ENCODE results near the gene GMCL1. TPM values are rescaled to one million over a fixed set of nuclear protein-coding genes. Genes with fewer than 3 reads are reported as not detected.
"Not testable (repeated sequence)": the region's sequence is repeated elsewhere in the genome, so short reads cannot be mapped to it uniquely, and the experiment has no call there.

Gene GMCL1
- total RNA-seq, 1 experiment from 2014 or later, result 13.2 TPM

DNA sequence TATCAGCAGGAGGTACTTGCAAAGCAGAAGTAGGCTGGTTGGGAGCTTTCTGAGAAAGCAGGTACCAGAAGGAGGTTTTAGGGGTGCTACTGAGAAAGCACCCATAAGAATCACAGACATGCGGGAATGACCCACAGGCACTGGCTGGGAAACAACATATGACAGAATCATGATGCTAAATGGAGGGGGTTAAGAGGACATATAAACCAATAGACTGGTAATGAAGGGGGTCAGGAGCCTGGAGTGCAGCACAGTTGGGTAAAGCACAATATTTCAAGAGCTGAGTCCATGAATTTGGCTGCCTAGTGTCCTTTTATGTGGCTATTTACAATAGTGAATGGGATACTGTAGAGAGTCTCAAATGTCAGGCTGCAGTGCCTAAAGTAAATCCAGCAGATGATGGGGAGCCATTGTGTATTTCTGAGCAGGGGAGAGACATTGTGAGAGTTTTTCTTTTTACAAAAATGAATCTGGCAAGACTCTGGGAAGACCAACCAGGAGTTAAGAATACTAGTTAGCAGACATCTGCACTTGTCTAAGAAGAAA, 27.6 kb upstream of the GMCL1 start:
- H3K27me3 ChIP-seq (ENCODE audit: control insufficient read depth, insufficient read depth, low read length), result no peaks in the 10 kb centered on the region
- TF ChIP-seq, protein P1, sequence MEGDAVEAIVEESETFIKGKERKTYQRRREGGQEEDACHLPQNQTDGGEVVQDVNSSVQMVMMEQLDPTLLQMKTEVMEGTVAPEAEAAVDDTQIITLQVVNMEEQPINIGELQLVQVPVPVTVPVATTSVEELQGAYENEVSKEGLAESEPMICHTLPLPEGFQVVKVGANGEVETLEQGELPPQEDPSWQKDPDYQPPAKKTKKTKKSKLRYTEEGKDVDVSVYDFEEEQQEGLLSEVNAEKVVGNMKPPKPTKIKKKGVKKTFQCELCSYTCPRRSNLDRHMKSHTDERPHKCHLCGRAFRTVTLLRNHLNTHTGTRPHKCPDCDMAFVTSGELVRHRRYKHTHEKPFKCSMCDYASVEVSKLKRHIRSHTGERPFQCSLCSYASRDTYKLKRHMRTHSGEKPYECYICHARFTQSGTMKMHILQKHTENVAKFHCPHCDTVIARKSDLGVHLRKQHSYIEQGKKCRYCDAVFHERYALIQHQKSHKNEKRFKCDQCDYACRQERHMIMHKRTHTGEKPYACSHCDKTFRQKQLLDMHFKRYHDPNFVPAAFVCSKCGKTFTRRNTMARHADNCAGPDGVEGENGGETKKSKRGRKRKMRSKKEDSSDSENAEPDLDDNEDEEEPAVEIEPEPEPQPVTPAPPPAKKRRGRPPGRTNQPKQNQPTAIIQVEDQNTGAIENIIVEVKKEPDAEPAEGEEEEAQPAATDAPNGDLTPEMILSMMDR (IDR thresholded peaks at IDR 0.05), result no peak
- TF ChIP-seq SIN3A (IDR thresholded peaks at IDR 0.05; ENCODE audit: borderline replicate concordance, insufficient read depth, low read depth, low read length), result no peak
- TF ChIP-seq, protein P2, sequence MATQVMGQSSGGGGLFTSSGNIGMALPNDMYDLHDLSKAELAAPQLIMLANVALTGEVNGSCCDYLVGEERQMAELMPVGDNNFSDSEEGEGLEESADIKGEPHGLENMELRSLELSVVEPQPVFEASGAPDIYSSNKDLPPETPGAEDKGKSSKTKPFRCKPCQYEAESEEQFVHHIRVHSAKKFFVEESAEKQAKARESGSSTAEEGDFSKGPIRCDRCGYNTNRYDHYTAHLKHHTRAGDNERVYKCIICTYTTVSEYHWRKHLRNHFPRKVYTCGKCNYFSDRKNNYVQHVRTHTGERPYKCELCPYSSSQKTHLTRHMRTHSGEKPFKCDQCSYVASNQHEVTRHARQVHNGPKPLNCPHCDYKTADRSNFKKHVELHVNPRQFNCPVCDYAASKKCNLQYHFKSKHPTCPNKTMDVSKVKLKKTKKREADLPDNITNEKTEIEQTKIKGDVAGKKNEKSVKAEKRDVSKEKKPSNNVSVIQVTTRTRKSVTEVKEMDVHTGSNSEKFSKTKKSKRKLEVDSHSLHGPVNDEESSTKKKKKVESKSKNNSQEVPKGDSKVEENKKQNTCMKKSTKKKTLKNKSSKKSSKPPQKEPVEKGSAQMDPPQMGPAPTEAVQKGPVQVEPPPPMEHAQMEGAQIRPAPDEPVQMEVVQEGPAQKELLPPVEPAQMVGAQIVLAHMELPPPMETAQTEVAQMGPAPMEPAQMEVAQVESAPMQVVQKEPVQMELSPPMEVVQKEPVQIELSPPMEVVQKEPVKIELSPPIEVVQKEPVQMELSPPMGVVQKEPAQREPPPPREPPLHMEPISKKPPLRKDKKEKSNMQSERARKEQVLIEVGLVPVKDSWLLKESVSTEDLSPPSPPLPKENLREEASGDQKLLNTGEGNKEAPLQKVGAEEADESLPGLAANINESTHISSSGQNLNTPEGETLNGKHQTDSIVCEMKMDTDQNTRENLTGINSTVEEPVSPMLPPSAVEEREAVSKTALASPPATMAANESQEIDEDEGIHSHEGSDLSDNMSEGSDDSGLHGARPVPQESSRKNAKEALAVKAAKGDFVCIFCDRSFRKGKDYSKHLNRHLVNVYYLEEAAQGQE (IDR thresholded peaks at IDR 0.05; ENCODE audit: insufficient read depth in 1 of 2, low read depth in 2 of 2, low read length in 1 of 2), result no peak
- no peak for TF ChIP-seq POLR2AphosphoS5 (IDR thresholded peaks at IDR 0.05; ENCODE audit: low read depth, low read length)
- no peak for TF ChIP-seq TCF7L2 (IDR thresholded peaks at IDR 0.05; ENCODE audit: low read depth, low read length)
- H3K4me1 ChIP-seq (ENCODE audit: control insufficient read depth, insufficient read depth, low read length), result peaks cover 8% of the 10 kb centered on the region; the same call in 1 of the 2 replicates
- intact Hi-C loops (cut with micrococcal nuclease; ENCODE audit: unreplicated experiment) (no loop called here), in situ Hi-C loops (cut with HindIII; ENCODE audit: low pct_unique_long_range_greater_than_20kb, low sequenced_read_pairs) (no loop called here)
- H3K36me3 ChIP-seq (ENCODE audit: control insufficient read depth, insufficient read depth, low read length), result peaks cover 6% of the 10 kb centered on the region
- ChIA-PET POLR2A (no interaction called here), CTCF (no interaction called here)
- no peak overlapping the region for H3K27ac ChIP-seq (ENCODE audit: low read length)
- no peak overlapping the region for H3K4me3 ChIP-seq (ENCODE audit: low read depth in 2 of 2, low read length in 2 of 2)
- DNase-seq (ENCODE audit: low read depth, low spot score), result no peak
- ATAC-seq, result no peak
- H3K9me3 ChIP-seq (ENCODE audit: control insufficient read depth, insufficient read depth, low read depth, low read length), result no peaks in the 10 kb centered on the region
- no TSS peak for BruUV-seq (replicated peaks)

DNA sequence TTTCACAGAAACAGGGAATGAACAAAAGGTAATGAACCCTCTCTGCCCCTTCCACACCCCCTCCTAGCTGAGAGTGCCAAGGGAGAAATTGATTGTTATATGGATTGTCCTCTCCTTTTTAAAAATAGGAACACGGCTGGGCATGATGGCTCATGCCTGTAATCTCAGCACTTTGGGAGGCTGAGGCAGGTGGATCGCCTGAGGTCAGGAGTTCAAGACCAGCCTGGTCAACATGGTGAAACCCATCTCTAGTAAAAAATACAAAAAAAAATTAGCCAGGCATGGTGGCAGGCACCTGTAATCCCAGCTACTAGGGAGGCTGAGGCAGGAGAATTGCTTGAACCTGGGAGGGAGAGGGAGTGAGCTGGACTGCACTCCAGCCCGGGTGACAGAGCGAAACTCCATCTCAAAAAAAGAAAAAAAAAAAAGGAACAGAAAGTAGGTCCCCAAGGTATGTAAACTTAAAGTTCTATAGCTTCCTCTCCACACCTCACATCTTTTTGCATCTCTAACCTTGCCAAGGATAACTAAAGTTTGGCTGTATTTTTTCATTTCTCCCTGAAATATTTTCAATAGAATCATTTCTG, 26.6 kb upstream of the GMCL1 start:
- ATAC-seq; H3K27me3 ChIP-seq (ENCODE audit: control insufficient read depth, insufficient read depth, low read length); H3K9me3 ChIP-seq (ENCODE audit: control insufficient read depth, insufficient read depth, low read depth, low read length); DNase-seq (ENCODE audit: low read depth, low spot score); CTCF ChIA-PET; BruUV-seq (replicated peaks); H3K4me3 ChIP-seq (ENCODE audit: low read depth in 2 of 2, low read length in 2 of 2); intact Hi-C loops (cut with micrococcal nuclease; ENCODE audit: unreplicated experiment); in situ Hi-C loops (cut with HindIII; ENCODE audit: low pct_unique_long_range_greater_than_20kb, low sequenced_read_pairs); H3K27ac ChIP-seq (ENCODE audit: low read length); H3K4me1 ChIP-seq (ENCODE audit: control insufficient read depth, insufficient read depth, low read length): not testable (repeated sequence)
- POLR2A ChIA-PET, result interaction anchor here (0.6 kb wide), 1 partner anchor 412 kb away, joined by 3 read pairs; no protein-coding TSS in a partner anchor
- H3K36me3 ChIP-seq (ENCODE audit: control insufficient read depth, insufficient read depth, low read length), result peaks cover 11% of the 10 kb centered on the region

DNA sequence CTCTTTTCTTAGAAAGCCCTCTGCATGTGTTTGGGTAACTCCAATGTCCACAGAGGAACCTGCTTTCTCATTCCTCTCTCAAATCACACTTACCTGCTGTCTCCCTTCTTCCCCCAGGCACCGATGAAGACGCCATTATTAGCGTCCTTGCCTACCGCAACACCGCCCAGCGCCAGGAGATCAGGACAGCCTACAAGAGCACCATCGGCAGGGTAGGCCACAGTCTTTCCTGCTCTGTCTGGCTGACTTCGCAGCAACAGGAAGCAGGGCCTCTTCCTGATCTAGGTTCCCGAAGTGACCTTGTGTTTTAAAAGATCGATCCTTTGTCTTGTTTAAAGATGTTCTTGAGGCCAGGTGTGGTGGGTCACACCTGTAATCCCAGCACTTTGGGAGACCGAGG, 25.0 kb upstream of the GMCL1 start:
- TF ChIP-seq, protein P2 (IDR thresholded peaks at IDR 0.05; ENCODE audit: insufficient read depth in 1 of 2, low read depth in 2 of 2, low read length in 1 of 2), result no peak
- no peak for TF ChIP-seq TCF7L2 (IDR thresholded peaks at IDR 0.05; ENCODE audit: low read depth, low read length)
- no peak for TF ChIP-seq POLR2AphosphoS5 (IDR thresholded peaks at IDR 0.05; ENCODE audit: low read depth, low read length)
- no peak for TF ChIP-seq SIN3A (IDR thresholded peaks at IDR 0.05; ENCODE audit: borderline replicate concordance, insufficient read depth, low read depth, low read length)
- TF ChIP-seq, protein P1 (IDR thresholded peaks at IDR 0.05), result no peak
- no peak for DNase-seq (ENCODE audit: low read depth, low spot score)
- BruUV-seq (replicated peaks), result no TSS peak
- Histone ChIP-seq H3K4me3 (ENCODE audit: low read depth in 2 of 2, low read length in 2 of 2) (no peak overlapping the region), H3K27me3 (ENCODE audit: control insufficient read depth, insufficient read depth, low read length) (no peaks in the 10 kb centered on the region), H3K27ac (ENCODE audit: low read length) (no peak overlapping the region), H3K9me3 (ENCODE audit: control insufficient read depth, insufficient read depth, low read depth, low read length) (no peaks in the 10 kb centered on the region), H3K4me1 (ENCODE audit: control insufficient read depth, insufficient read depth, low read length) (no peaks in the 10 kb centered on the region), H3K36me3 (ENCODE audit: control insufficient read depth, insufficient read depth, low read length) (peaks cover 16% of the 10 kb centered on the region)
- ATAC-seq, result no peak
- POLR2A ChIA-PET, result no interaction called here
- CTCF ChIA-PET, result no interaction called here
- intact Hi-C loops (cut with micrococcal nuclease; ENCODE audit: unreplicated experiment), result no loop called here
- in situ Hi-C loops (cut with HindIII; ENCODE audit: low pct_unique_long_range_greater_than_20kb, low sequenced_read_pairs), result no loop called here

All from Panc1 (cell line).